Endothelial cell of umbilical vein (primary cell): ENCODE results near the gene DLK1. TPM values are rescaled to one million over a fixed set of nuclear protein-coding genes. Genes with fewer than 3 reads are reported as not detected.

ENCODE experiments used
- BruUV-seq: library from RNA; stranded (reverse); fragments of 400-500 nt; replicated peaks from 2 replicates; lab custom pipeline; 2021; lab: Mats Ljungman, UMichigan
- CTCF ChIA-PET: fragments of 300-600, 350-600 bp; sonication (Branson Sonifier 250); formaldehyde crosslinking; loops from one replicate; lab custom pipeline; 2021; ENCODE audit warnings: antibody characterized with exemption, inconsistent platforms; lab: Charles Lee
- POLR2A ChIA-PET: fragments of 300-600, 350-600 bp; sonication (Branson Sonifier 250); formaldehyde crosslinking; loops from one replicate; lab custom pipeline; 2021; ENCODE audit warnings: antibody characterized with exemption, inconsistent platforms; lab: Charles Lee
- DNase-seq: peaks from one replicate; pipeline ENCODE4 v3.0.0-alpha.2; 2011; ENCODE audit warnings: low read depth, low spot score
- FAIRE-seq: peaks from 2 replicates; lab custom pipeline; 2011; peaks lifted over from hg19 to GRCh38; lab: Jason Lieb, UNC
- H2AFZ ChIP-seq: 2 replicates; pipeline ENCODE4 v1.6.0; 2012; ENCODE audit warnings: low read depth, low read length, control low read depth, inconsistent platforms
- H3K27ac ChIP-seq: 2 replicates; pipeline ENCODE4 v1.5.1; 2011; ENCODE audit warnings: low read depth, mild to moderate bottlenecking, control low read depth, low read length, moderate library complexity; ENCODE audit not compliant: insufficient read depth
- H3K27me3 ChIP-seq, 2 experiments: 2 replicates each; pipeline versions ENCODE4 v1.6.0 to v1.6.1; 2011; ENCODE audit warnings: low read length in 2 of 2, mixed read lengths in 1 of 2; ENCODE audit not compliant: control insufficient read depth in 2 of 2, insufficient read depth in 2 of 2
- H3K36me3 ChIP-seq, 2 experiments: 2 replicates in 1 of 2; 3 replicates in 1 of 2; pipeline ENCODE4 v1.5.1; 2011; ENCODE audit warnings: low read length in 2 of 2, mild to moderate bottlenecking in 1 of 2, moderate library complexity in 1 of 2; ENCODE audit not compliant: control insufficient read depth in 2 of 2, insufficient read depth in 2 of 2; ENCODE audit errors: extremely low read depth in 1 of 2
- H3K4me1 ChIP-seq: 3 replicates; pipeline ENCODE4 v1.5.1; 2011; ENCODE audit warnings: mild to moderate bottlenecking, low read length; ENCODE audit not compliant: control insufficient read depth, insufficient read depth; ENCODE audit errors: extremely low read depth
- H3K4me2 ChIP-seq: 2 replicates; pipeline ENCODE4 v1.6.1; 2011; ENCODE audit warnings: low read length, control low read depth, mixed read lengths; ENCODE audit not compliant: insufficient read depth
- H3K4me3 ChIP-seq, 3 experiments: fragments of 200-600 bp in 1 of 3; sonication (generic), shearing (Covaris generic) in 1 of 3; replicated peaks in 1 of 3; 2 replicates each; pipeline ENCODE4 v1.5.1; 2011 to 2016; ENCODE audit warnings: control low read depth in 3 of 3, low read length in 3 of 3, mild to moderate bottlenecking in 2 of 3, inconsistent platforms in 1 of 3, low read depth in 1 of 3, moderate library complexity in 1 of 3; ENCODE audit not compliant: insufficient read depth in 1 of 3
- H3K79me2 ChIP-seq: 2 replicates; pipeline ENCODE4 v1.6.0; 2012; ENCODE audit warnings: low read length, inconsistent platforms; ENCODE audit not compliant: control insufficient read depth, insufficient read depth
- H3K9ac ChIP-seq: replicated peaks from 2 replicates; pipeline ENCODE3; 2011; ENCODE audit warnings: low read length, control low read depth; ENCODE audit not compliant: insufficient read depth; ENCODE audit errors: extremely low read depth
- H3K9me1 ChIP-seq: replicated peaks from 3 replicates; pipeline ENCODE4 v1.6.0; 2011; ENCODE audit warnings: mild to moderate bottlenecking, low read length; ENCODE audit not compliant: control insufficient read depth, insufficient read depth; ENCODE audit errors: extremely low read depth
- H3K9me3 ChIP-seq: replicated peaks from 2 replicates; pipeline ENCODE4 v1.5.1; 2012; ENCODE audit warnings: low read length, inconsistent platforms; ENCODE audit not compliant: control insufficient read depth, insufficient read depth
- H4K20me1 ChIP-seq: replicated peaks from 2 replicates; pipeline ENCODE3; 2011; ENCODE audit warnings: mild to moderate bottlenecking, low read length; ENCODE audit not compliant: control insufficient read depth, insufficient read depth; ENCODE audit errors: extremely low read depth
- EZH2 ChIP-seq: IDR thresholded peaks from 2 replicates; pipeline ENCODE4 v1.6.1; 2012; ENCODE audit warnings: borderline replicate concordance, low read depth, mild to moderate bottlenecking, moderate library complexity, low read length, inconsistent platforms; ENCODE audit not compliant: severe bottlenecking
- FOS ChIP-seq: IDR thresholded peaks from 2 replicates; pipeline ENCODE4 v1.6.1; 2011; ENCODE audit warnings: mild to moderate bottlenecking, low read length, moderate library complexity, borderline replicate concordance; ENCODE audit not compliant: insufficient read depth
- JUN ChIP-seq: IDR thresholded peaks from 2 replicates; pipeline ENCODE4 v1.6.1; 2011; ENCODE audit warnings: borderline replicate concordance, low read depth; ENCODE audit not compliant: insufficient read length, insufficient read depth
- MAX ChIP-seq: IDR thresholded peaks from 2 replicates; pipeline ENCODE4 v1.6.1; 2011; ENCODE audit not compliant: insufficient read depth, insufficient read length
- MYC ChIP-seq: IDR thresholded peaks from one replicate; pipeline ENCODE4 v1.6.1; 2011; ENCODE audit warnings: mild to moderate bottlenecking, low read depth, low read length
- POLR2A ChIP-seq: IDR thresholded peaks from 2 replicates; pipeline ENCODE4 v1.6.1; 2012; ENCODE audit warnings: low read depth, mild to moderate bottlenecking, control low read depth, low read length
- POLR2AphosphoS5 ChIP-seq: IDR thresholded peaks from 2 replicates; pipeline ENCODE4 v1.6.1; 2012; ENCODE audit warnings: low read depth, mild to moderate bottlenecking, control low read depth, low read length, moderate library complexity; ENCODE audit not compliant: insufficient read depth
- dilution Hi-C: fragments of 300-500 bp; cut with MboI; formaldehyde crosslinking; loops from one replicate; pipeline ENCODE4 v1.15.0; 2019; ENCODE audit warnings: low sequenced_read_pairs; ENCODE audit not compliant: extremely low pct_ligation_motif_present
- intact Hi-C: fragments of 100-400 bp; cut with micrococcal nuclease; formaldehyde crosslinking; loops from one replicate; pipeline ENCODE4 v1.10.0; 2022
- polyA plus RNA-seq, 4 experiments: library from polyadenylated mRNA; depleted of rRNA in 3 of 4; stranded (reverse) in 3 of 4; unstranded in 1 of 4; fragments of >200 nt; gene quantifications; 2 replicates each; pipeline versions ENCODE4 v1.2.1 to v1.2.3, GENCODE V29; 2011 to 2012; ENCODE audit warnings: missing spikeins in 1 of 4
- total RNA-seq: library from RNA; stranded (reverse); gene quantifications from 2 replicates; pipeline ENCODE4 v1.2.3, GENCODE V29; 2021
- TF ChIP-seq, protein P1 (sequence below), 2 donors: IDR thresholded peaks; 1 replicate in 1 of 2; 2 replicates in 1 of 2; pipeline ENCODE4 v1.5.1; 2011; ENCODE audit warnings: low read length in 2 of 2, mild to moderate bottlenecking in 2 of 2, moderate library complexity in 2 of 2, control low read depth in 1 of 2, inconsistent platforms in 1 of 2, low read depth in 1 of 2; ENCODE audit not compliant: insufficient read depth in 1 of 2; ENCODE audit errors: extremely low read depth in 1 of 2

The DLK1 gene
- total and polyA plus RNA-seq, 2 donors (not counting 3 experiments of a cell fraction or from before 2014, with no cell fraction given) = not detected

DNA sequence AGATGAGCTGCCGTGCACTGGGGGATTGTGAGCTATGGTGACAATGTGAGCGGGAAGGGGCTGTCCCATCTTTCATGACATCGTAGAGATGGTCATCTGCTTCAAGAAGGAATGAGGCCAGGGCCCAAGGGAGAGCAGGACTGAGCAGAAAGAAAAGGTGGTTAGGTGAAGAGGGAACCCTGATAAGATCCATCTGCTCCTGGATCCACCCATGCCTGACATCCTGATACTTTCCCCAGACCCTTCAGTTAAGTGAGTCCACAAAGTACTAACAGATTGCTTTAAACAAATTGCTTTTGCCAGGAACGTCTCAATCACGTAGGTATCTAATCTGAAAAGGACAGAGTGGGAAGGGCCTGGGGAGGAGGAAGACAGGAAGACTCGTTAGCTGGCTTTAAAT lies 25.4 kb upstream of the DLK1 start:
- Histone ChIP-seq H3K4me3 (no peak overlapping the region), H3K27ac (no peak overlapping the region), H3K9ac (no peak overlapping the region), H3K27me3 (peaks cover 0 to 3% of the 10 kb centered on the region in 2 experiments), H3K79me2 (no peaks in the 10 kb centered on the region), H3K9me3 (no peaks in the 10 kb centered on the region), H4K20me1 (no peaks in the 10 kb centered on the region), H3K4me2 (no peak overlapping the region), H3K36me3 (no peaks in the 10 kb centered on the region), H3K4me1 (no peaks in the 10 kb centered on the region), H3K9me1 (no peaks in the 10 kb centered on the region), H2AFZ (no peak overlapping the region)
- TF ChIP-seq, protein P1, sequence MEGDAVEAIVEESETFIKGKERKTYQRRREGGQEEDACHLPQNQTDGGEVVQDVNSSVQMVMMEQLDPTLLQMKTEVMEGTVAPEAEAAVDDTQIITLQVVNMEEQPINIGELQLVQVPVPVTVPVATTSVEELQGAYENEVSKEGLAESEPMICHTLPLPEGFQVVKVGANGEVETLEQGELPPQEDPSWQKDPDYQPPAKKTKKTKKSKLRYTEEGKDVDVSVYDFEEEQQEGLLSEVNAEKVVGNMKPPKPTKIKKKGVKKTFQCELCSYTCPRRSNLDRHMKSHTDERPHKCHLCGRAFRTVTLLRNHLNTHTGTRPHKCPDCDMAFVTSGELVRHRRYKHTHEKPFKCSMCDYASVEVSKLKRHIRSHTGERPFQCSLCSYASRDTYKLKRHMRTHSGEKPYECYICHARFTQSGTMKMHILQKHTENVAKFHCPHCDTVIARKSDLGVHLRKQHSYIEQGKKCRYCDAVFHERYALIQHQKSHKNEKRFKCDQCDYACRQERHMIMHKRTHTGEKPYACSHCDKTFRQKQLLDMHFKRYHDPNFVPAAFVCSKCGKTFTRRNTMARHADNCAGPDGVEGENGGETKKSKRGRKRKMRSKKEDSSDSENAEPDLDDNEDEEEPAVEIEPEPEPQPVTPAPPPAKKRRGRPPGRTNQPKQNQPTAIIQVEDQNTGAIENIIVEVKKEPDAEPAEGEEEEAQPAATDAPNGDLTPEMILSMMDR (IDR thresholded peaks at IDR 0.05; ENCODE audit: extremely low read depth in 1 of 2, insufficient read depth in 1 of 2, low read depth in 1 of 2, low read length in 2 of 2) = no peak
- TF ChIP-seq POLR2A (no peak), MYC (no peak), EZH2 (no peak), MAX (no peak), JUN (no peak), FOS (no peak), POLR2AphosphoS5 (no peak)
- dilution Hi-C loops = no loop called here
- POLR2A ChIA-PET = no interaction called here
- BruUV-seq = no TSS peak
- CTCF ChIA-PET = interaction anchor here (1.1 to 4.7 kb wide), 3 partner anchors 9 to 40 kb away, joined by 3 to 27 read pairs (median 3); no protein-coding TSS in a partner anchor
- no peak for DNase-seq
- FAIRE-seq = no peak
- intact Hi-C loops = no loop called here
